Transverse colon (tissue), 4 donors: Measurements from ENCODE around the gene TNFRSF14.

Source experiments
- CTCF ChIP-seq, 5 experiments: fragments of 200-600 bp in 3 of 5; fragments of 450-650 bp in 2 of 5; sonication (generic) in 3 of 5; IDR thresholded peaks; 1 replicate in 2 of 5; 2 replicates in 3 of 5; pipeline ENCODE4 v1.5.1; 2016 to 2017; ENCODE audit warnings: antibody characterized with exemption in 5 of 5, inconsistent platforms in 3 of 5, mild to moderate bottlenecking in 2 of 5, moderate library complexity in 1 of 5
- EP300 ChIP-seq: sonication (generic); formaldehyde crosslinking; IDR thresholded peaks from one replicate; pipeline ENCODE4 v1.6.1; 2017; ENCODE audit warnings: antibody characterized with exemption, low read depth
- POLR2A ChIP-seq: fragments of 450-650 bp; IDR thresholded peaks from one replicate; pipeline ENCODE4 v1.6.1; 2016; ENCODE audit warnings: antibody characterized with exemption, mild to moderate bottlenecking, moderate library complexity
- POLR2AphosphoS5 ChIP-seq, 3 donors: sonication (generic); formaldehyde crosslinking; IDR thresholded peaks; one replicate each; pipeline ENCODE4 v1.6.1; 2016; ENCODE audit warnings: antibody characterized with exemption in 3 of 3

- no peak for TF ChIP-seq CTCF (IDR thresholded peaks at IDR 0.05)
- TF ChIP-seq POLR2A = no peak
- TF ChIP-seq POLR2AphosphoS5 (IDR thresholded peaks at IDR 0.05) = no peak
- TF ChIP-seq EP300 = no peak
Observed at GRCh38 chr1:2528611-2528965, 27.6 kb upstream of the TNFRSF14 start.
